Activated naive CD4-positive, alpha-beta T cell treated with anti-CD3 and anti-CD28 coated beads, Interleukin-2, amount 50 U/mL, for 24 hours (primary cell): ENCODE data around the gene GFI1B.

Source experiments
- H3K27ac Mint-ChIP-seq: one replicate; pipeline ENCODE4 v1.8.0; 2021; ENCODE audit warnings: mild to moderate bottlenecking, mixed read lengths
- H3K27me3 Mint-ChIP-seq: one replicate; pipeline ENCODE4 v1.8.0; 2021; ENCODE audit warnings: mixed read lengths
- H3K36me3 Mint-ChIP-seq: one replicate; pipeline ENCODE4 v1.8.0; 2021; ENCODE audit warnings: mixed read lengths
- H3K4me1 Mint-ChIP-seq: one replicate; pipeline ENCODE4 v1.8.0; 2021; ENCODE audit warnings: mixed read lengths
- H3K4me3 Mint-ChIP-seq: one replicate; pipeline ENCODE4 v1.8.0; 2021; ENCODE audit warnings: mild to moderate bottlenecking, mixed read lengths
- H3K9me3 Mint-ChIP-seq: one replicate; pipeline ENCODE4 v1.8.0; 2021; ENCODE audit warnings: mixed read lengths

GFI1B gene

DNA sequence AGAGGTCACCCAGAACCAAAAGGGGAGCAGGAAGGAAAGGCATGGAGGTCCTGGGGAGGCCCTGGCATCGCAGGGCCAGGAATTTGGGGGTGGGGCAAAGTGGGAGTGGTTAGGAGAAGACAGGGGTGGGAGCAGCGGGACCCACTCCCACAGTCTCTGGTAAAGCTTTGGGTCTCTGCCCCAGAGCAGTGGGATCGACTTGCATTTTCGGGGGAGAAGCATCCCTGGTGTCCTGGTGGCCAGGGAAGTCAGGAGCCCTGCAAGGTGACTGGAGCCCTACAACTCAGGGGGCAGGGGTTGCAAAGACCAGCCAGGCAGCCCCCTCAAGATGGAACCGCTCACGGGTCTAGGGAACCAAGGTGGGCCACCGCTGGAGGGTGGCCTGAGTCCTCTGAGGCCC is 29.9 kb downstream of the GFI1B start:
- Mint-ChIP-seq H3K27me3 (peaks cover 14% of the 10 kb centered on the region), H3K4me3 (no peak overlapping the region), H3K9me3 (no peaks in the 10 kb centered on the region), H3K36me3 (no peaks in the 10 kb centered on the region), H3K4me1 (no peaks in the 10 kb centered on the region), H3K27ac (no peak overlapping the region)

DNA sequence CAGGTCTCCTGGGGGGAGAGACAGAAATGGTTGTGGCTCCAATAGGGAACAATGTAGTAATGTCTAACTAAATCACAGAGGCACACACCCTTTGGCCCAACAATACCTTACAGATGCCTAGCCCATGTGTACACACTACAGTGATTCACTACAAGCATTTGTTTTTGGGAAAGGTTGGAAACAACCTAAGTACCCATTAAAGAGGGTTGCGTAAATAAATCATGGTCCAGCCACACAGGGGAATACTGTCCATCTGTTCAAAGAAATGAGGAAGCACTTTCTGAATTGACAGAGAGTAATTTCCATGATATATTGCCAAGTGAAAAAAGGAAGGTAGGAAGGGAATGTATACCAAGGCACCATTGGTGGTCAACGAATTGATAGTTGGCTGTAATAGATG is 30.3 kb downstream of the GFI1B start:
- Mint-ChIP-seq H3K4me3 (no peak overlapping the region), H3K9me3 (no peaks in the 10 kb centered on the region), H3K27ac (no peak overlapping the region), H3K27me3 (peaks cover 14% of the 10 kb centered on the region), H3K4me1 (no peaks in the 10 kb centered on the region), H3K36me3 (no peaks in the 10 kb centered on the region)

DNA sequence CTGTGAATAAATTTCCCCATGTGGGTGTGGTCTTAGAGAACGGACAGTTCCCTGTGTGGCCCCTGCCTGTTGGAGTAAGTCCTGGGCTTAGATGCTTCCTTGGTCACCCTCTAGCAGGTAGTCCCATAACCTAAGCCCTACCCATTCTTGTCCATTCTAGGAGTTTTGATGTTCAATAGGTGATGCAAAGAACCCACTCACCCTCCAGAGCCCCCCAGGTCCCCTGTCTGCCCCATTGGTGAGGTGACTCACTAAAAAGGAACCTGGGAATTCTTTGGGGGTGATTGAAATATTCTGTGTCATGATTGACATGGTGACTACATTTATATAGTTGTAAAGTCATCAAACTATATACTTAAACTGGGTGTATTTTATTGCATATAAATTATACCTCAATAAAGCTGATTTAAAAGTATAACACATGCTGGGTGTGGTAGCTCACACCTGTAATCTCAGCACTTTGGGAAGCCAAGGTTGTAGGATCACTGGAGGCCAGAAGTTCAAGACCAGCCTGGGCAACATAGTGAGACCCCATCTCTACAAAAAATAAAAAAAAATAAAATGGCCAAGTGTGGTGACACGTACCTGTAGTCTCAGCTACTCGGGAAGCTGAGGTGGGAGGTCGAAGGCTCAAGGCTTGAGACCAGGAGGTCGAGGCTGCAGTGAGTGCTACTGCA is 31.6 kb downstream of the GFI1B start:
- H3K27ac Mint-ChIP-seq = no peak overlapping the region
- H3K27me3 Mint-ChIP-seq = peaks cover 11% of the 10 kb centered on the region
- no peaks in the 10 kb centered on the region for H3K9me3 Mint-ChIP-seq
- peaks cover under 1% of the 10 kb centered on the region for H3K36me3 Mint-ChIP-seq
- no peaks in the 10 kb centered on the region for H3K4me1 Mint-ChIP-seq
- no peak overlapping the region for H3K4me3 Mint-ChIP-seq

DNA sequence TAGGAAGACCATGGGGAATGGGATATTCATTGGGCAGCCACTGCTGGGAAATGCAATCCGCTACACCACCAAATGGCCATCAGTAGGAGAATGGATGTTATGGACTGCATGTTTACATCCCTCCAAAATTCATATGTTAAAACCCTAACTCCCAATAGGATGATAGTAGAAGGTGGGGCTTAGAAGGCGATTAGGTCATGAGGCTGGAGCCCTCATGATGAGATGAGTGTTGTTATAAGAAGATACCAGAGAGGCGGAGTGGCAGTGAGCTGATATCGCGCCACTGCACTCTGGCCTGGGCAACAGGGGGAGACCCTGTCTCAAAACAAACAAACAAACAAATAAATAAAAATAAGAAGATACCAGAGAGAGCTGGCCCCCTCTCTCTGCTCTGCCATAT is 36.2 kb downstream of the GFI1B start:
- Mint-ChIP-seq H3K27me3 (peaks cover 1% of the 10 kb centered on the region), H3K4me1 (no peaks in the 10 kb centered on the region), H3K9me3 (no peaks in the 10 kb centered on the region), H3K27ac (no peak overlapping the region), H3K4me3 (no peak overlapping the region), H3K36me3 (peaks cover 4% of the 10 kb centered on the region)

DNA sequence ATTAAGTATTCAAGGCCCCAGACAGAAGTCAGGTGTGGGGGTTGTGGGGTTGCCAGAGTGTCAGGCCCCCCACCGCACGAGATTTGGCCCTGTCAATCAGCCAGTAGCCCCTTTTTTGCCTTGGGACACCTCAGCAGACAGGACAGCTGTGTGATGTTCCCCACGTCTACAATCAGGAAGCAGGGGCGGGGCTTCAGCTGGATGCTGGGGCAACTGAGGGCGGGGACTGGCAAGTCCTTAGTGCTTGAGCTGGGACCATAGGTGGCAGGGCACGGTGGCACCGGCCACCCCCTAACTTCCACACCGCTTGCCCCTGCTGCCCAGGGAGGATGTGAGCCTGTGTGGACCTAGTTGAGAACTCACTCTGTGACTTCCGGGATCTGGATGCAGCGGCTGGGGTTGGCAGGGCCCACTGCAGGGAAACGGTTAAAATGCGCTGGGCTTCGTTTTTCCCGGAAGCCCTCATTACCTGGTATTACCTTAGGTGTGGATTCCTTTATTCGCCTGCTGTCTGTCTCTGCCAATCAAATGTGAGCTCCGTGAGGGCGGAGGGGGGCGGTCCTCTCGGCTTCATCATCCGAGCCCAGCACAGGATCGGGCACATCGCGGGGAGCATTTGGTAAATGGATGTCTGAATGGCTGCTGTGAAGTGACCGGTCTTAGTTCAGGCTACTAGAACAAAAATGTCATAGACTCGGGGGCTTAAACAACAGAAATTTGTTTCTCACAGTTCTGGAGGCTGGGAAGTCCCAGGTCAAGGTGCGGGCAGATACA is 44.8 kb downstream of the GFI1B start:
- Mint-ChIP-seq H3K9me3 (no peaks in the 10 kb centered on the region), H3K36me3 (no peaks in the 10 kb centered on the region), H3K4me1 (peaks cover 13% of the 10 kb centered on the region), H3K4me3 (peak overlapping the region; percentile 4), H3K27ac (no peak overlapping the region), H3K27me3 (no peaks in the 10 kb centered on the region)

DNA sequence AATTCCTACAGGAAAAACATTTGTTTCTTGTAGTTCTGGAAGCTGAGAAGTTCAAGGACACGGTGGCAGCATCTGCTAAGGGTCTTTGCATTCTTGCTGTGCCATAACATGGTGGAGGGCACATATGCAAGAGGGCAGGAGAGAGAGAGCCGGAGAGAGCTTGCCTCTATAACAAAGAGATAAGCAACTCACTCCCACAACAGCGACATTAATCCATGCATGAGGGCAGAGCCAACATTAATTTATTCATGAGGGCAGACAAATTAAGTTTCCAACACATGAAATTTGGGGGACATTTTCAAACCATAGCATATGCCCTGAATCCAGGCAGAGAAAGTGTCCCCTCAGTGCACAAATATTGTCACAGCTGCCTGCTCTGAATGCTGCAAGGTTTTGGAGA is 47.9 kb downstream of the GFI1B start:
- peaks cover 27% of the 10 kb centered on the region for H3K4me1 Mint-ChIP-seq
- H3K4me3 Mint-ChIP-seq = no peak overlapping the region
- H3K9me3 Mint-ChIP-seq = no peaks in the 10 kb centered on the region
- H3K27me3 Mint-ChIP-seq = no peaks in the 10 kb centered on the region
- H3K36me3 Mint-ChIP-seq = no peaks in the 10 kb centered on the region
- H3K27ac Mint-ChIP-seq = no peak overlapping the region

DNA sequence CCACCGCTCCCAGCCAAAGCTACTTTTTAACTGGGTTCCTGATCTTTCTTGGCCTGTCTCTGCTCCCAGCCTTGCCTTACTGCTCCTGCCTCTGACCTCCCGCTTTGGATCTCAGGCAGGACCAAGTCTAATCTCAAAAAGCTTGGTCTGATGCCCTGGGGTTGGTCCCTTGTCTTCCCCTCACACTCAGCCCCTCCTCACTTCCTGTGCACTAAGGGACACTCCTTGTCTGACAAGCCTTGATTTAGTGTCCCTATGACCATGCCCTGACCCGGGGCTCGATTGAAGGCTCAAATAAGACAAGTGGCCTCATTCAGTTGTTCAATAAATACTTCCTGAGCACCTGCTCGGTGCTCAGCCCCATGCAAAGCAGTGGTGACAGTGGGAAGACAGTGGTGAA is 48.6 kb downstream of the GFI1B start:
- H3K27me3 Mint-ChIP-seq = no peaks in the 10 kb centered on the region
- no peak overlapping the region for H3K4me3 Mint-ChIP-seq
- H3K27ac Mint-ChIP-seq = peak overlapping the region; percentile 42
- H3K36me3 Mint-ChIP-seq = no peaks in the 10 kb centered on the region
- no peaks in the 10 kb centered on the region for H3K9me3 Mint-ChIP-seq
- peaks cover 33% of the 10 kb centered on the region for H3K4me1 Mint-ChIP-seq

DNA sequence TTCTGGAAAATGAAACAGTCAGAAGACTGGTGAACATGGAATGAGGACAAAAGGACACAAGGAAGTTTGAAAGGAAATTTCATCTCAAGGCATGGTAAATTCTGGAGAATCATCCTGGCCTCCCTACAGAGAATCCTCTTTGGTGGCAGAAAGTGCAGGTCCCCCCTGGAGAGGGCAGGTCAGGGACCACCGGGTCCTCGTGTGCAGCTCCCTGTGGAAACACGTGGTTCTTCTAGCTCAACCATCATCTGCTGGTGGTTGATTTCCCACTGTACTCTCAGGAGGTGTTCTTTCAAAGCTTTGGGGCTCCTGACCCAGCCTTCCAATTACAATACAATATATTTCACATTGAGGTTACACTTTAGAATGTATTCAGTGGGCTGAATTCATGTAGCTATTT is 49.7 kb downstream of the GFI1B start:
- H3K4me1 Mint-ChIP-seq = peaks cover 38% of the 10 kb centered on the region
- peak overlapping the region; percentile 85 for H3K27ac Mint-ChIP-seq

DNA sequence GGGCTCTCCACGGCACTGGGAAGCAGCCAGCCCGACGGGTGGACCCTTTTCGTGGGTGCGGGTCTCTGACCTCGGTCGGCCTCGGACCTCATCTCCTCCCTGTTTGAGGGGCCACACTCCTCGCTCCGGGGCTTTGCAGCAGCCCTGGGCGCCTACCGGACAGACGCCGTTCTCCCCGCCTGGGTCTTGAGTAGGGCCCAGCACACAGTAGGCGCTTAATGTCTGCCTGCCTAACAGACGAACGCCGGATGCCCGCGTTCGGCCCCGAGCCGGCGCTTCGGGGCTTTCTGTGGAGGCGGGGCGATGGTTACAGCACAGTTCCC is 51.5 kb downstream of the GFI1B start:
- Mint-ChIP-seq H3K9me3 (no peaks in the 10 kb centered on the region), H3K36me3 (peaks cover 2% of the 10 kb centered on the region), H3K4me3 (peak overlapping the region; percentile 99), H3K4me1 (peaks cover 54% of the 10 kb centered on the region), H3K27me3 (no peaks in the 10 kb centered on the region), H3K27ac (peak overlapping the region; percentile 99)

More for the DNA sequence above, 49.7 kb downstream of the GFI1B start:
- H3K9me3 Mint-ChIP-seq = no peaks in the 10 kb centered on the region
- H3K36me3 Mint-ChIP-seq = peaks cover 2% of the 10 kb centered on the region
- peak overlapping the region; percentile 17 for H3K4me3 Mint-ChIP-seq
- H3K27me3 Mint-ChIP-seq = no peaks in the 10 kb centered on the region

DNA sequence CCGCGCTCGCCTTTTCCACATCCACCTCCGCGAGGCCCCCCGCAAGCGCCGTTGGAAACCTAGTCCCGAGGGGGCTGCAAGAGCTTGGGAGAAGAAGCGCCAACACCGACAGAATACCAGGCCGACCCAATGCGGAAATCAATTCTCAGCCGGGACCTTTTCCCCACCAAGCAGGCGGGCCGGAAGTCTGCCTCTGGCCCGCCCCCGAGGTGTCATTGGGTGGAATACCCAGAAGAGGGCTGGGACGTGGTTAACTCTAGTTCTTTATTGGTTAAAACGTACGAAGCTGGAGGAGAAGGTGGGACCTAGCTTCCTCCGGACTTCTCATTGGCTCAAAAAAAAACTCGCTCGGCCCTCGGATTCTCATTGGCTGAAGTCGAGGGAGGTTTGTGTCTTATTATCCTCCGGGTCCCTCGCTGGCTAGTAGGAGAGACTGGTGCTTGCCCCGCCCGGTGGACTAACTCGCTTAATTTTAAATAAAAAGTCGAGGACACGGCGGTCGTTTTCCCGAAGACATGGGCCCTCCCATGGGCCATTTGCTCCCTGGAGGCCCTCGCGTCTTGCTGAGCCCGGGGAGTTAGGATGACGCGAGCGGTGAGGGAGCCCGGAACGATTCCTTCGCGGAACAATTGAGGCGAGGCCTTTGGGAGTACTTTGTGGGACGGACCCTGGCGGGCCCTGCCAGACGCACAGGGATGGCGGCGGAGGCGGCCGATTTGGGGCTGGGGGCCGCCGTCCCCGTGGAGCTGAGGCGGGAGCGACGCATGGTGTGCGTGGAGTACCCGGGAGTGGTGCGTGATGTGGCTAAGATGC is 52.0 kb downstream of the GFI1B start, which contains the start of gene GTF3C5:
Gene GTF3C5 (plus strand): TSS at position 681 of the 813 bp plus-strand sequence. CDS start 15 bp downstream, at position 696.
- Mint-ChIP-seq H3K4me3 (peak within 1 kb of the TSS; percentile 99), H3K36me3 (peaks cover 2% of the 10 kb centered on the region), H3K4me1 (peaks cover 55% of the 10 kb centered on the region), H3K27ac (peak within 1 kb of the TSS; percentile 99), H3K9me3 (no peaks in the 10 kb centered on the region), H3K27me3 (no peaks in the 10 kb centered on the region)

DNA sequence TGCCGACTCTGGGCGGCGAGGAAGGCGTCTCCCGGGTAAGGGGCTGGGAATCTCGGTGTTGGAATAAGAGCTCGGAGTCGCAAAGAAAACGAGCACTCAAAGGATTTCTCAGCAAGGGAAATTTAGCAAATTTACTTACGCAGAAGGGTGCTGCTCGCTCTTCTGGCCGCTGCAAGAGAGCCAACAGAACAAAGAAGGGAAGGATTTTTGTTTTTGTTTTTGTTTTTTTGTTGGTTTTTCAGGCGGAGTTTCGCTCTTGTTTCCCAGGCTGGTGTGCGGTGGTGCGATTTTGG is 52.6 kb downstream of the GFI1B start:
- Mint-ChIP-seq H3K27me3 (no peaks in the 10 kb centered on the region), H3K4me1 (peaks cover 58% of the 10 kb centered on the region), H3K9me3 (no peaks in the 10 kb centered on the region), H3K27ac (peak overlapping the region; percentile 99), H3K4me3 (peak overlapping the region; percentile 99), H3K36me3 (peaks cover 2% of the 10 kb centered on the region)

DNA sequence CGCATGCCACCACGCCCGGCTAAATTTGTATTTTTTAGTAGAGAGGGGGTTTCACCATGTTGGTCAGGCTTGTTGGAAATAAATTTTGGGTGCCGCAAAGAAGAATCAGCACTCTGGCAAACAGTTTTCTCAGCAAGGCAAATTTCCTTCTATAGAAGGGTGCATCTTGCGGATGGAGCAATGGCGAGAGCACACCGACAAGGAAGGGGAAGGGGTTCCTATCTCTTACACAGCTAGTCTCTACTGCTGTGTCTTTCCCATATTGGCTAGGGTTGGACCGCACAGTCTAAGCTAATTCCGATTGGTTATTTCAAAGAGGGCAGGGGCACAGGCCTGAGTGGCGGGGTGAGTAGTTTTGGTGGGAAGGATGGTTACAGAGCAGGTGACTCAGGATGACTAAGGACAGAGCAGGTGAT is 53.0 kb downstream of the GFI1B start:
- peak overlapping the region; percentile 99 for H3K4me3 Mint-ChIP-seq
- H3K36me3 Mint-ChIP-seq = peaks cover 2% of the 10 kb centered on the region
- peak overlapping the region; percentile 86 for H3K27ac Mint-ChIP-seq
- no peaks in the 10 kb centered on the region for H3K9me3 Mint-ChIP-seq
- H3K27me3 Mint-ChIP-seq = no peaks in the 10 kb centered on the region
- H3K4me1 Mint-ChIP-seq = peaks cover 62% of the 10 kb centered on the region

DNA sequence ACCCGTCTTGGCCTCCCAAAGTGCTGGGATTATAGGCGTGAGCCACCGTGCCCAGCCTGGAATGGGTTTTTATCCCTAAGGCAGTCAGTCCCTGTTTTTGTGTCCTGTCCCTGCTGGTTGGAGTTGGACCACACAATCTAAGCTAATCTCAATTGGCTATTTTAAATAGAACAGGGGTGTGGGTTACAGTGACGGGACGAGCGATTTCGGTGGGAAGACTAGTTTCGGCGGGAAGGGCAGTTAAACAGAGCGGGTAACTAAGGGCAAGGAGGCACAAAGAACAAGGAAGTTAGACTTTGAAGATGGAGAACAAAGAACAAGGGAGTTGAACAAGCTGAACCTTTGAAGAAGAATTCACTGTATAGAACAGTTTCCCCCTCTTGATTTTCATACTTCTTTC is 53.7 kb downstream of the GFI1B start:
- H3K36me3 Mint-ChIP-seq = peaks cover 2% of the 10 kb centered on the region
- H3K4me3 Mint-ChIP-seq = peak overlapping the region; percentile 99
- no peaks in the 10 kb centered on the region for H3K27me3 Mint-ChIP-seq
- peaks cover 66% of the 10 kb centered on the region for H3K4me1 Mint-ChIP-seq
- peak overlapping the region; percentile 86 for H3K27ac Mint-ChIP-seq
- no peaks in the 10 kb centered on the region for H3K9me3 Mint-ChIP-seq

DNA sequence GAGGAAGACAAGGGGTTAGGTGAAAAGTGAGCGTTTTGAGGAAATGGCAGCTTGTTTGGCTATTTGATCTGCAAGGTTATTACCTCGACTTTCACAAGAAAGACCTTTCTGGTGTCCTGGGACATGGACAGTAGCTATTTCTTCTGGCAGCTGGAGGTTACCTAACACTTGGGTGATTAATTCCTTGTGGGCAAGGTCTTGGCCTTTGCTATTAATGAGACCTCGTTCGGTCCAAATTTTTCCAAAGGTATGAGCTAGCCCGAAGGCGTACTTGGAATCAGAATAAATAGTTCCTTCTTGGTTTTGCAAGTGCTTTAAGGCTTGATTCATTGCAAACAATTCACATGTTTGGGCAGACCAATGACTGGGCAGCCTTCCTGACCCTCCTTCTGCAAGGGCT is 57.2 kb downstream of the GFI1B start:
- Mint-ChIP-seq H3K27me3 (no peaks in the 10 kb centered on the region), H3K36me3 (peaks cover 2% of the 10 kb centered on the region), H3K4me1 (peaks cover 62% of the 10 kb centered on the region), H3K9me3 (no peaks in the 10 kb centered on the region), H3K4me3 (no peak overlapping the region), H3K27ac (no peak overlapping the region)

DNA sequence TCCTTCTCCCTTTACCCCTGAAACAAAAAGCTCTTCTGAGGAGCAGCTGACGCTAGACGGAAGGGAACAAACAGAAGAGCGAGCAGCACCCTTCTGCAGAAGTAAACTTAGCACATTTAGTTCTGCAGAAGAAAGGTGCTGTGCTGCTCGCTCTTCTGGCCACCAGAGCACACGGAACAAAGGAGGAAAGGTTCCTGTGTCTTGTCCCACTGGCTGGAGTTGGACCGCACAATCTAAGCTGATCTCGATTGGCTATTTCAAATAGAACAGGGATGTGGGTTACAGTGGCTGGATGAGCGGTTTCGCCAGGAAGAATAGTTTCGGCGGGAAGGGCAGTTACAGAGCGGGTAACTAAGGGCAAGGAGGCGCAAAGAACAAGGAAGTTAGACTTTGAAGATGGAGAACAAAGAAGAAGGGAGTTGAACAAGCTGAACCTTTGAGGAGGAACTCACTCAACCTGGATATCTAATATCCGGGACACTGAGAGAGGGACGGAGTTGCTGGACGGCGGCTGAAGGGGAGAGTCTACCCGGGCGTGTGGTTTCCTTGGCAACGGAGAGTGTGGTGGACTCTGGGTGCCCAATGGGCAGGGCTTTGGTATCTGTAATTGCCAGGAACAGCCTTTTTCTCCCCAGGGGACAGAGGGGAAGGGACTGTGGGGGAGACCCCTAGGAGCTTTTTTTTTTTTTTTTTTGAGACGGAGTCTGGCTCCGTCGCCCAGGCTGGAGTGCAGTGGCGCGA is 59.5 kb downstream of the GFI1B start:
- Mint-ChIP-seq H3K27ac (no peak overlapping the region), H3K27me3 (no peaks in the 10 kb centered on the region), H3K9me3 (no peaks in the 10 kb centered on the region), H3K4me1 (peaks cover 43% of the 10 kb centered on the region), H3K4me3 (no peak overlapping the region), H3K36me3 (peaks cover 2% of the 10 kb centered on the region)
